NCI-H524 treated with DMSO at 0.1 percent for 48 hours (cell line): ENCODE data around the gene DNAH2.

ENCODE experiments used
- DNase-seq: peaks from one replicate; lab custom pipeline; 2025; lab: John Stamatoyannopoulos, UW

DNAH2 gene

DNA sequence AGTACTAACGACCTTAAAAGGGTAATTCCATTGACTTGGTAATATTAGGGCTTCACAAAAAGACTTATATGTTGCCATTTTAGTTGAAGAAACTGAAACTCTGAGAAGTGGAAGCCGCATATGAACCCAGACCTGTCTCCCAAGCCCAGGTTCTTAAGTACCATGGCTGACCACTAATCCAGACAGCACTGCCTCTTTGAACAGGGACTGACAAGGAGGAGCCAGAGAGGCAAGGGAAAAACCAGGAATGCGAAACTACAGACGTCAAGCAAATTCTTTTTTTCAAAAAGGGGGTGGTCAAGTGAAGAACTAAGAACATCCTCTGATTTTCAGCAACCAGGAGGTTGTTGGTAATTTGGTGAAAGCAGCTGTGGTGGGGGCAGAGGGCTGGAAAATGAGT is 155.5 kb downstream of the DNAH2 start:
- no peak for DNase-seq

DNA sequence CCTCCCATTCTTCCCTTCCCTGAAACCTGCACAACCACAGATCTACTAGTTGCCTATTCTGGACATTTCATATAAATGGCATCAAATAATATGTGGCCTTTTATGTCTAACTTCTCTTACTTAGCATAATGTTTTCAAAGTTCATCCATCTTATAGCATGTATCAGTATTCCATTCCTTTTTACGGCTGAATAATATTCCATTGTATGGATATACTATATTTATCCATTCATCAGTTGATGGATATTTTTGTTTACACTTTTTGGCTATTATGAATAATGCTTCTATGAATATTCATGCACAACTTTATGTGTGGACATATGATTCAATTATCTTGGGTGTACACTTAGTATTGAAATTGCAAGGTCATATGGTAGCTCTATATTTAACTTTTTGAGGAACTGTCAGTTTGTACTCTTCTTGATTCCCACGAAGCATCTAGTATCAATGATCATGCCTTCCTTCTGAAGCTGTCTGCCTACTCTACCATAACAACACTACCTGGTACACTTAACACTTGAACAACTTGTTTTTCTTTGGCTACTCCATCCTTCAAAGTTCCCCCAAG is 158.3 kb downstream of the DNAH2 start:
- DNase-seq, result no peak

DNA sequence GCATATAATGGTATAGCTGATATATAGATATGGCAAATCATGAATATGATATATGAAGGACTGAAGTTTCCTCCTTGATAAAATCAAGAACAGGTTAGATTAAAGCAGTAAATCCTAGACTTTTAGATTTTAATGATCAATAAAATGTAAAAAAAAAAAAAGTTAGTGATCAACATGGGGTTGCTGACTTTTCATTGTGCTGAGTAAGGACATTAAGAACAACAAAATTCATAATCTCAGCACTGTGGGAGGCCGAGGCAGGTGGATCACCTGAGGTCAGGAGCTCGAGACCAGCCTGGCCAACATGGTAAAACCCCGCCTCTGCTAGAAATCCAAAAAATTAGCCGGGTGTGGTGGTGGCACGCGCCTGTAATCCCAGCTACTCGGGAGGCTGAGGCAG is 160.7 kb downstream of the DNAH2 start:
- DNase-seq, result no peak

DNA sequence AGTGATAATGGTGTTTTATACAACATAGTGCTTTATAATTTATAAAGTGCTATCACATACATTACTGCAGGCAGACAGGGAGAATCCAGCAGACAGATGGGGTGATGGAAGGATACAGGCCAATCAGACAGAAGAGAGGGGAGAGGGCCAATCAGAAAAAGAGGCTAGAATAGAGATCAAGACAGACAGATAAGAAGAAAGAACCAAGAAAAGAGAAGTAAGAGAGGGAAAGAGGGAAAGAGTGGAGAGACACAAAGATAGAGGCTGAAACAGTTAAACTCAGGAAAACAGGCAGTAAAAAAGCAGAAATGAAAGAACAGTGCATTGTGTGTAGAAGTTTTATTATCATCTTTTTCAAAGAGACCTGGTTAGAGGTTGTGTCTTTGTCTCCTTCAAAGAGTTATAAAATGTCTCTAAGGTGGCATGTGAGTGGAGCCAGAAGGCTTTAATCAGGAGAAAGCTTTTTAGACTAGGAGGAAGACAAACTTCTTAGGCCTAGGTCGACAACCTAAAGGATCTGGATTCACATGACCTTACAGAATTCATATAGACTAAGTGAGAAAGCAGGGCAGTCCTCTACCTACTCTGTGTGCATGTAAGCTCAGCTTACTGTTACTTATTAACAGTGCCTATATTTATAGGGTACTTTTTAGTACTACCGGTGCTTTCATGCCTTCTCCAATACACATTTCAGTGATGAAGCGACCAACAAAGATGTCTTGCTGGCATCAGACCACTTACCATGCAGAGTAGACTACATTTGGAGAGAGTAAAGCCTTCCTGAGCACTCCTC is 162.7 kb downstream of the DNAH2 start:
- no peak for DNase-seq

DNA sequence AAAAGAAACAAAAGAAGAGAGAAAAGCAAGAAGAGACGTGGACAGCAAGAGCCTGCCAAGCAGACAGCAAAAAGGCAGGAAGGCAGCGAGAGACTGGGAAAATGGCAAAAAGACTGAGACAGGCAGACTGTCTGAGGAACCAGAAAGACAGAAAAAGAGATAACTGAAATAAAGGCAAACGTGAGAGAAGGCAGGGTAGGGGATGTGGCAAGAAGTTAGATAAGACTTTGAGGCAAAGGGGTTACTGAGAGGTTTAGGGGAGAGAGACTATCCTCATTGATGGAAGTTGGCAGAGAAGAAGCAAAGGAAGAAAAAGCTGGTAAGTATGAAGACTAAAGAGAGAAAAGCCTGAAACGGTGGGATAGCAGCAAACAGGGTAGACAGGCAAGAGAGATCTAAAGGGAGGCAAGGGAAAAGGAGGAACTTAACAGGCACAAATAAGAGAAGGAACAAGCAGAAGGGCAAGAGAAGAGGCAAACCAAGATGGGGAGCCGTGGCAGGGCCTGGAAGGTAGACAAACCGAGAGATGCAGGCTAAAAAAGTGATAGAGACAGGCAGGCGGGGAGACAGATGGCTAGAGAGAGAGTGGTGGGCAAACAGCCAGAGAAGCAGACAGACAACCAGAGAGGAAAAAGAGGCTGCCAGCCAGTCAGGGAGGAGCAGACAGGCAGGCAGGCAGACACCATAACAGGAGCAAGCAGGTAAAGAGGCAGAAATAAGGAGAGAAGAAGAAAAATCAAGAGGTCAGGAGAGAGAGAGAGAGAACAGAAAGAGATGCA is 163.9 kb downstream of the DNAH2 start:
- no peak for DNase-seq

DNA sequence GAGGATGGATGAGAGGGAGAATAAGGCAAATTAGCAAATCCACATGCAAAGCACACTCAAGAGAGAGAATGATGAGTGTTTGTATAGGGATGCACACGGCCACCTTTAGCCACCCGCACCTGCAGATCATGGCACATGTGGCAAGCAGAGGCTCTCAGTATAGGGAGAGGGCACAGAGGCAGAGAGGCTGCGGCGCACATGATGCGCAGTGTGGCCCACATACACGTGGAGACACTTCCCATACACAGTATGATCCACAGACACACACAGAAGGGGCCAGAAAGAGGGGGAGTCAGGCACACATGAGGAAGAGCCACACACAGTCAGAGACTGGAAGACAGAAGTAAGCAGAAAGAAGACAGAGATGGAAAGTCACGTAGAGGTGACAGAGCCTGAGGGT is 164.5 kb downstream of the DNAH2 start:
- no peak for DNase-seq

DNA sequence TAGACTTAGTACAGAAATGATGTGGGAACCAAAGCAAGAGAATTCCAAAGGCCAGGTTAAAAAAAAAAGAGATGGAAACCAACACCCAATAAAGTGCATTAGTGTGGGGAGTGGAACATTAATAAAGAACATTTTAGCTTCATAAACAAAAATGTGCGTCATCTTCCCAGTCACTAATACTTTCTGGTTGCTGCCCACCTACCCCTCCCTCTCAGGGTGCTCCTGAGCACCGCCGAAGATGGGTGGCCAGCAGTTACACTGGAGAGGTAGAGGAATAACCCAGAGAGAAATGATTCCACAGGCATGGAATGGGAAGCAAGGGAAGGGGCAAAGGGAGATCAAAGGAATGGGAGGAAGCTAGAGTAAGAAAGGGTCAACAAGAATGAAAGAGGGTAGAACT is 165.1 kb downstream of the DNAH2 start:
- DNase-seq, result no peak
